GM12878 (cell line): Measurements from ENCODE around the gene FMNL3. TPM values are rescaled to one million over a fixed set of nuclear protein-coding genes. Genes with fewer than 3 reads are reported as not detected.
"Not testable (repeated sequence)": the region's sequence is repeated elsewhere in the genome, so short reads cannot be mapped to it uniquely, and the experiment has no call there.

Experiments
- ATAC-seq: fragments of 200-7000 bp; cut with Tn5 transposase; 3 replicates; pipeline ENCODE4 v1.9.1; 2020; ENCODE audit warnings: mild to moderate bottlenecking, moderate library complexity
- BruUV-seq: library from RNA; stranded (reverse); fragments of 400-500 nt; replicated peaks from 2 replicates; lab custom pipeline; 2021; lab: Mats Ljungman, UMichigan
- CTCF ChIA-PET: fragments of 300-600 bp; sonication (Branson Sonifier 250); formaldehyde crosslinking; extraction: SDS; loops from one replicate; lab custom pipeline; 2021; ENCODE audit warnings: inconsistent platforms; lab: Yijun Ruan, JAX
- POLR2A ChIA-PET: fragments of 350-600 bp; formaldehyde crosslinking; extraction: SDS; loops from one replicate; lab custom pipeline; 2021; ENCODE audit warnings: inconsistent platforms; lab: Charles Lee
- RAD21 ChIA-PET: fragments of 300-600 bp; sonication (Branson Sonifier 250); formaldehyde crosslinking; loops from one replicate; lab custom pipeline; 2023; ENCODE audit warnings: antibody characterized with exemption; ENCODE audit not compliant: unreplicated experiment; lab: Charles Lee
- SMC1A ChIA-PET: fragments of 300-600 bp; sonication (Branson Sonifier 250); formaldehyde crosslinking; loops from one replicate; lab custom pipeline; 2023; ENCODE audit not compliant: unreplicated experiment, uncharacterized antibody; lab: Charles Lee
- DNase-seq: peaks from one replicate; pipeline ENCODE4 v3.0.0-alpha.2; 2011; ENCODE audit warnings: low read depth, low spot score
- FAIRE-seq: peaks from 3 replicates; lab custom pipeline; 2011; peaks lifted over from hg19 to GRCh38; lab: Jason Lieb, UNC
- H2AFZ ChIP-seq: 2 replicates; pipeline ENCODE4 v1.6.0; 2011; ENCODE audit warnings: low read depth, low read length, control low read depth; ENCODE audit not compliant: control insufficient read depth
- H3K27ac ChIP-seq: 2 replicates; pipeline ENCODE4 v1.5.1; 2011; ENCODE audit warnings: control low read depth; ENCODE audit not compliant: control insufficient read depth, insufficient read depth
- H3K27me3 ChIP-seq, 2 experiments: replicated peaks in 1 of 2; 2 replicates each; pipeline versions ENCODE4 v1.6.0 to v1.6.1; 2011; ENCODE audit warnings: low read length in 1 of 2; ENCODE audit not compliant: control insufficient read depth in 2 of 2, insufficient read depth in 2 of 2
- H3K36me3 ChIP-seq, 2 experiments: 2 replicates each; pipeline ENCODE4 v1.5.1; 2011; ENCODE audit warnings: low read length in 1 of 2; ENCODE audit not compliant: control insufficient read depth in 2 of 2, insufficient read depth in 2 of 2
- H3K4me1 ChIP-seq: 2 replicates; pipeline ENCODE4 v1.6.1; 2011; ENCODE audit warnings: mild to moderate bottlenecking, low read length, moderate library complexity, mixed read lengths; ENCODE audit not compliant: control insufficient read depth, insufficient read depth
- H3K4me2 ChIP-seq: 2 replicates; pipeline ENCODE4 v1.6.0; 2011; ENCODE audit warnings: control low read depth; ENCODE audit not compliant: control insufficient read depth, insufficient read depth
- H3K4me3 ChIP-seq: fragments of 200-600 bp; sonication (generic); 2 replicates; pipeline ENCODE4 v1.5.1; 2016
- H3K79me2 ChIP-seq: 2 replicates; pipeline ENCODE4 v1.6.0; 2011; ENCODE audit warnings: low read length; ENCODE audit not compliant: control insufficient read depth, insufficient read depth
- H3K9ac ChIP-seq: 2 replicates; pipeline ENCODE4 v1.8.0; 2011; ENCODE audit warnings: low read length, control low read depth, mixed read lengths; ENCODE audit not compliant: control insufficient read depth, insufficient read depth
- H3K9me3 ChIP-seq: replicated peaks from 3 replicates; pipeline ENCODE4 v1.5.1; 2011; ENCODE audit warnings: mild to moderate bottlenecking, low read length; ENCODE audit not compliant: control insufficient read depth, insufficient read depth
- H4K20me1 ChIP-seq: 2 replicates; pipeline ENCODE4 v1.6.0; 2011; ENCODE audit not compliant: control insufficient read depth, insufficient read depth
- WGBS: methylation state at CpG from one replicate; pipeline ENCODE4 v1.1.6; 2016; ENCODE audit warnings: low lambda C conversion rate; ENCODE audit not compliant: insufficient replicate concordance, insufficient coverage; ENCODE audit errors: missing lambda C conversion rate; 5-methylcytosine and 5-hydroxymethylcytosine counted together
- in situ Hi-C: fragments of 300-500 bp; cut with MboI; formaldehyde crosslinking; loops from 9 replicates; pipeline ENCODE4 v1.14.3; 2018; ENCODE audit warnings: mixed read lengths
- intact Hi-C: fragments of 100-400 bp; cut with micrococcal nuclease; formaldehyde crosslinking; loops from one replicate; pipeline ENCODE4 v1.14.2; 2022; ENCODE audit not compliant: unreplicated experiment
- polyA plus RNA-seq, 11 experiments: library from polyadenylated mRNA; depleted of rRNA in 4 of 11; unstranded in 6 of 11; stranded (reverse) in 5 of 11; fragments of >200 nt; fragmentation: Nextera tagmentation in 4 of 11; fragmentation: Illumina TruSeq in 1 of 11; extraction: Ambion mirVana in 4 of 11; extraction: Trizol in 1 of 11; gene quantifications; 1 replicate in 1 of 11; 2 replicates in 10 of 11; pipeline versions ENCODE4 v1.2.1 to v1.2.3, GENCODE V29; 2011 to 2016; ENCODE audit warnings: inconsistent platforms in 2 of 11, missing spikeins in 2 of 11, low read depth in 1 of 11
- total RNA-seq, 4 experiments: library from RNA; depleted of rRNA in 3 of 4; stranded (reverse); fragments of >200 nt in 3 of 4; fragmentation: Illumina TruSeq in 1 of 4; extraction: Trizol in 1 of 4; gene quantifications; 2 replicates each; pipeline versions ENCODE4 v1.2.1 to v1.2.3, GENCODE V29; 2013 to 2021

FMNL3 gene
- total and polyA plus RNA-seq, 10 of the 15 experiments (the other 5 are each of a cell fraction or from before 2014, with no cell fraction given) = 3.0 to 64.9 (median 30.9) TPM

DNA sequence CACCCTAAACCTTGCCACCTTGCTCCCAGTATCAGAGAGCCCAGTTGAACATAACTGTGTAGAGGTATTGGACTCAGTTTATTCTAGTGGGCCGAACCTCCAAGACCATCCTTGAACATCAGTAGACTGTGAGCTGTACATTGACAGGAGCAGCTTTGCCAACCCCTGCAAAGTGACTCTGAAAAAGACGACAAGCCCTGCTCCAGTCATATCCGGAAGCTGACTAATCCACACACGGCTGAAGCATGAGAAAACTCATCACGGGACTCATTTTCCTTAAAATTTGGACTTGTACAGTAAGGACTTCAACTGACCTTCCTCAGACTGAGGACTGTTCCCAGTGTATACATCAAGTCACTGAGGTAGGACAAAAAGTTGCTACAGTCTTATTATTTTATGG, 31.5 kb upstream of the FMNL3 start:
- H3K36me3 ChIP-seq, FAIRE-seq, ATAC-seq, H2AFZ ChIP-seq, H3K9me3 ChIP-seq, H3K4me1 ChIP-seq, in situ Hi-C loops, intact Hi-C loops, H3K9ac ChIP-seq, H3K27ac ChIP-seq, H3K4me3 ChIP-seq, DNase-seq, H4K20me1 ChIP-seq, H3K4me2 ChIP-seq, BruUV-seq, H3K27me3 ChIP-seq: not testable (repeated sequence)
- ChIA-PET CTCF (interaction anchor here (1.4 to 5.6 kb wide), 3 partner anchors 24 to 128 kb away, joined by 3 to 65 read pairs (median 46); partner anchors contain the start of gene BCDIN3D), RAD21 (interaction anchor here (1.3 to 1.5 kb wide), 2 partner anchors 24 to 39 kb away, joined by 3 read pairs; no protein-coding TSS in a partner anchor), SMC1A (interaction anchor here (1.2 to 1.8 kb wide), 3 partner anchors 10 to 40 kb away, joined by 3 to 5 read pairs (median 4); no protein-coding TSS in a partner anchor), POLR2A (interaction anchor here (1.3 kb wide), 1 partner anchor 49 kb away, joined by 3 read pairs; no protein-coding TSS in a partner anchor)
- H3K79me2 ChIP-seq = peaks cover 24% of the 10 kb centered on the region
- WGBS = 49% methylated on average over 5 of the region's 5 CpGs

DNA sequence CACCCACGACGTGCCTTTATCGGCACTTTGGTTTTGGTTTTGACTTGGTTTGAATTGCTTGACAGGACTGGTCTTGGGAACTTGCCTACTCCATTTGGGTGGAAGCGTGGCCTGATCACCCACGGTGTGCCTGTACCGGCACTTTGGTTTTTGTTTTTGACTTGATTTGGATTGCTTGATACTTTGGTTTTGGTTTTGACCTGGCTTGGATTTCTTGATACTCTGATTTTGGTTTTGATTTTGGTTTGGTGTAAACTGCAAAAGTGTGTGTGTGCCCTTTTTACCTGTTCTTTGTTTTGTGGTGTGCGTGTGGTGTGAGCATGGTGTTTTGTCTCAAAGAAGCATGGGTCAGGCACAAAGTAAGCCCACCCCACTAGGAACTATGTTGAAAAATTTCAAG, 27.7 kb upstream of the FMNL3 start:
- DNase-seq, H3K9ac ChIP-seq, H4K20me1 ChIP-seq, H3K27ac ChIP-seq, H3K36me3 ChIP-seq, CTCF ChIA-PET, H3K27me3 ChIP-seq, in situ Hi-C loops, intact Hi-C loops, H3K4me2 ChIP-seq, H3K79me2 ChIP-seq, BruUV-seq, RAD21 ChIA-PET, POLR2A ChIA-PET, FAIRE-seq, H2AFZ ChIP-seq, ATAC-seq, H3K4me3 ChIP-seq, H3K4me1 ChIP-seq, H3K9me3 ChIP-seq: not testable (repeated sequence)
- 77% methylated on average over 7 of the region's 7 CpGs for WGBS
- SMC1A ChIA-PET = interaction anchor here (0.6 kb wide), 1 partner anchor 31 kb away, joined by 3 read pairs; no protein-coding TSS in a partner anchor
